TTC549 (cell line): ENCODE results near the gene PPP6R3.

Experiments
- FAIRE-seq: peaks from 2 replicates; lab custom pipeline; 2012; peaks lifted over from hg19 to GRCh38; lab: Jason Lieb, UNC

Gene PPP6R3

GRCh38 chr11:68651985-68652682 lies 191.6 kb downstream of the PPP6R3 start:
- FAIRE-seq = no peak

DNA sequence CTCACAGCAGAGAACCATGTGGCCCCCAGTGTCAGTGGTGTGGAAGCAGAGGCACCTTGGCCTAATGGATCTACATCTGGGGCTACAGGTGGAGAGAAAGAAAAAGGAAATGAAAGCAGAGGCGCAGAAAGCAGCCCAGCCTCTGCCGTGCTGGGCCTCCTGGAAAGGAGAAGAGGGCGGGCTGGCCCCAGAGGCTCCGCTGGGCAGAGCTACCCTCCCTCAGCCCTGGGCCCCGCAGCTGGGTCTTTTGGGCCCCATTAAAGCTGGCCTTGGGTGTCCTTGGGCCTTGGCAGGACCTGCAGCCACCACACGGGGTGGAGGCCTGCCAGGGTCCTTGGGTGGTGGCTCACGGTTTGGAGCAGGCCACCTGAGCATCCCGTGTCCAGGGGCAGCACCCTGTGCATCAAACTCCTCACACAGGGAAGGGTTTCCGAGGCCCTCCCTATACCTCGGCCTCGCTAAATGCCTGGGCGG lies 192.2 kb downstream of the PPP6R3 start:
- FAIRE-seq = no peak

- no peak for FAIRE-seq
These were observed 193.2 kb downstream of the PPP6R3 start for GRCh38 chr11:68653486-68654430.

- FAIRE-seq = no peak
These were observed 194.4 kb downstream of the PPP6R3 start for GRCh38 chr11:68654978-68655377.

DNA sequence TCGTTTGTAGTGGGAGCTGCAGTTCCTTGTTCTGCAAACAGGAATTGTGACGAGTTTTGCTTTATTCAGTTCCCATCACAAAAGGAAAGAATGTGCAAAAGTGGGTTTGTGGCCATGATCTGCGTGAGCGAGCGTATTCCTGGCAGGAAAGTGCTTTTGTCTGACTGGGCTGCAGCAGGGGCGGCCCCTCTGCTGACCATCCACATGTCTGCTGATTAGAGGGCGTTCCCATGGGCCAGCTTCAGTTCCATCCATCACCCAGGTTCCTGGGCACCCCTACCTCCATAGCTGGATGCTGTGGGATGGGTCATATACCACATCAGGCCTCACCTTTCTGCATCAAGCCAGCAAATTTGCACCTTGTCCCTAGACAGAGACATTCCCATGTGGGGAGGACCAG lies 194.9 kb downstream of the PPP6R3 start:
- no peak for FAIRE-seq

DNA sequence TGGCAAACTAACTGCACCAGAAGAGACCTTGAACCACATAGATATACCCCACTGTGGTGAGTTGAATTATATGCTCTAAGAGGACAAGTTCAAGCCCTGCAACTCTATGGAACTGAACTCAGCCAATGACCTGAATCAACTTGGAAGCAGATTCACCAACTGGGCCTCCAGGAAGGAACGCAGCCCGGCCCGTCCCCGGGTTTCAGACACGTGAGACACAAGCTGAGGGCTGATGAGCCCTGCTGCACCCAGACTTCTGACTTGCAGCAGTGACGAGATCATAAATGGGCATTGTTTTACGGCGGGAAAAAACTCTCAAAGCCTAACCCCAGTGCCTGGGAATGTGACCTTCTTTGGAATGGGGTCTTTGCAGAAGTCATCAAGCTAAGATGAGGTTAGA lies 195.3 kb downstream of the PPP6R3 start:
- no peak for FAIRE-seq

DNA sequence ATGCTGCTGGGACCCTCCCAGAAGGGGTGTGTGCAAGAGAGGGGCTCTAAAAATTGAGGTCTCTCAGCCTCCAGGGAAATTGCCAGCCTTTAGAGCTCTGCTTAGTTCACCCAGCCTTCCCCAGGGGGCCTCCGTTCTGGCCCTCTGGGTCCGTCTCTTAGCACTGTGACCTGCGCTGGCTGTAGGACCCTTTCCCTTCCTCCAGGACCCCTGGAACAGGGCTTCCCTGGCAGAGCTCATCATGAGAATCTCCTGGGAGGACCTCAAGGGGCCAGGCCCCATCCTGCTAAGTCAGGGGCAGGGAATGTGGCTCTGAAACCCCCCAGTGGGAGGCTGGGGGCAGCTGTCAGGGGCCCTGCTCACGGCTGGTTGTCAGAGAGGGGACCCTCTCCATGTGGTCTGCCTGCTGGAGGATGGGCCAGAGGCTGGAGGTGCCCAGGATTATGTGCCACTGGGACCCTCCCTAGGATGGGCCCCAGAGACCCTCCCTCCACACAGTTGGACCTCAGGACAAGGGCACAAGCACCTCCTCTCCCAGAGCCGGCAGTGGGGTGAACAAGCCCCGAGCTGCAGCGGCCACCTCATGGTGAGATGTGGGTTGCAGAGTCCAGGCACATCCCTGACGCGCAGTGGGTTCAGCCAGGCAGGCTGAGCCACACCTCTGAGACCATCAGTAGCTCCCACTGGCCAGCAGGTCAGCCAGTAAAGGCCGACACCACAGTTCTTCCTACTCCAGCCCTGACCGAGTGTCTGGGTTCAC lies 196.6 kb downstream of the PPP6R3 start:
- no peak for FAIRE-seq

GRCh38 chr11:68658097-68658496 lies 197.5 kb downstream of the PPP6R3 start:
- no peak for FAIRE-seq

- FAIRE-seq = no peak
These were observed 198.1 kb downstream of the PPP6R3 start for GRCh38 chr11:68658661-68659060.

- no peak for FAIRE-seq
These were observed 198.8 kb downstream of the PPP6R3 start for GRCh38 chr11:68659158-68659921.

GRCh38 chr11:68660066-68660810 lies 199.7 kb downstream of the PPP6R3 start:
- FAIRE-seq = no peak

DNA sequence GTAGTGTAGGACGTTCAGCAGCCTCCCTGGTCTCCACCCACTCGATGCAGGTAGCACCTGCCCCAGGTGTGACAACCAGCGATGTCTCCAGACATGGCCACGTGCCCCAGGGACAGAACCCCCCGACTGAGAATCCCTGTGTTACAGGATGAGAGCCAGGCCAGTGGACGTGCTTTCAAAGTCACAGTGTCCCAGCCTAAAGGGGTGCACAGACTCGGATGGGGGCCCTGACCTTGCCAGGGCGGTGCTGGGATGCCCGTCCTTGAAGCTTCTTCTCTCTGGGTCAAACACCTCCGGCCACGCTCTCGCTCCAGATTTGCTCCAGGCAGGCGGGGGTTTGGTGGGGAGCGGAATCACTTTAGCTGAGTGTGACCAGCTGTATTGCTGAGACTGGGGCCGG lies 200.5 kb downstream of the PPP6R3 start:
- no peak for FAIRE-seq

DNA sequence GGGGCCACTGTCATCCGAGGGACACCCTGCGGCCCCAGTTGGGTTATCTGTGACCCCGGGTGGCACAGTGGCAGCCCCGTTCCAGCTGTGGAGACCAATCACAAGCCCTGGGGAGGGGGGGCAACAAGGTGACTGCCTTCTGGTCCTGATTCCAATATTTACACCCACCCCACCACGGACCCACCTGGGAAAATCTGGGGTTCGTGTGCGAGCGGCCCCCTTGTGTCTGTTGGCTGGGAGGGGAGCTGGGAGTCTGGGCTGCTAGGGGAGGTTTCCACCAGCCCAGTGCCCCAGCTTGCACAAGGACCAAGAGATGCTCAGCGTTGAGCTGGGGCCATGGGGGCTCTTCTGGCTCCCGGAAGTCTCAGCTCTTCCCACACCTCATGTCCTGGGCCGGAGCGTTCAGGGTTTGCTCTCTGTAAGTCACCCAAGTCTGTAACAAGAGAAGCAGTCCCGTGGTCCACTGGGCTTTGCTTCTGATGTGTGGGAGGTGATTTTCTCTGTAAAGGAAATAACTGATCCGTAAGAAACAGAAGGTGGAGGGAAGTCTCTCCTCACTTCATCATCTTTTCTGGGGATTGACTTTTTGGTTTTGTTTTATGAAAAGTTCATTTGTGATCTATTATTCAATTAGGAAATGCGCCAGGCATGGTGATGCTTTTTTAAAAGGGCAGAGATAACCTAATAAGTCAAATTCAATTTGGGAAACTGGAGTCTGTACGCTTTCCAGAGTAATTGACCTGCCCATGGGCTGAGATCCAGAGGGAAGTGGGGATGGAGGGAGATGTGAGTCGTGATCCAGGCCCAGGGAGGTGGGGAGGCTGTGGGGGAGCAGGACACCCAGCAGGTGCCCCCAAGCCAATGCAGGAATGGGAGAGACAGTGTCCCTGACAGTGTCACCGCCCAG lies 201.4 kb downstream of the PPP6R3 start:
- no peak for FAIRE-seq

- FAIRE-seq = no peak
These were observed 203.0 kb downstream of the PPP6R3 start for GRCh38 chr11:68663482-68664010.

- FAIRE-seq = no peak
These were observed 203.6 kb downstream of the PPP6R3 start for GRCh38 chr11:68664141-68664540.

DNA sequence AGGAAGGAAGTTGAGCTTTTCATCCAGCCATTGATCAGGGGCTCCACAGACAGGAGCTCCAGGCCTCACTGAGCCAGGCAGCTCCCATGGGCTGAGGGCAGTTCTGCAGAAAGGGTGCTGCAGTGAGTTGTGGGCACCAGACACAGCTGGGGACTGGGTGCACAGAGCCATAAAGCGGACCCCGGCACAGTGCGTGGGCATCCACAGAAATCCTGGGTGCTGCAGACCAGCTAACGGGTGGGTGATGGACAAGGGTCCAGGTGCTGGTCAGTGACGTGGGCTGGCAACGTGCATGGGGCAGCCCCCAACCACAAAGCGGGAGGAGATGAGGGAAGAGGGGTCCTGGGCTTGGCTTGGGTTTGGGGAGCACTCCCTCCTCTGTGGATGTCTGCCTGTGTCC lies 204.4 kb downstream of the PPP6R3 start:
- FAIRE-seq = no peak
